ENCODE measurements around the gene UMPS. TPM values are rescaled to one million over a fixed set of nuclear protein-coding genes. Genes with fewer than 3 reads are reported as not detected.

UMPS gene
- total and polyA plus RNA-seq, 9 of the 15 experiments (the other 6 are each of a cell fraction or from before 2014, with no cell fraction given): 28.9 to 91.0 (median 45.9) TPM

GRCh38 chr3:124780761-124781475, 50.7 kb downstream of the UMPS start:
- Histone ChIP-seq H2AFZ (ENCODE audit: low read depth, low read length) (no peak overlapping the region), H3K4me2 (ENCODE audit: insufficient read depth, low read length) (no peak overlapping the region), H4K20me1 (replicated peaks; ENCODE audit: control insufficient read depth, insufficient read depth, low read length) (peaks cover 8% of the 10 kb centered on the region; the same call in 1 of the 2 replicates), H3K9me1 (ENCODE audit: control insufficient read depth, insufficient read depth, low read length) (no peaks in the 10 kb centered on the region), H3K36me3 (ENCODE audit: control insufficient read depth, insufficient read depth, low read length) (no peaks in the 10 kb centered on the region), H3K9ac (ENCODE audit: insufficient read depth in 1 of 2, low read depth in 2 of 2, low read length in 2 of 2) (no peak overlapping the region; a peak in 1 of 4 replicates), H3K79me2 (ENCODE audit: control insufficient read depth, insufficient read depth, low read length) (no peaks in the 10 kb centered on the region), H3K27ac (ENCODE audit: extremely low read depth, low read depth, low read length) (no peak overlapping the region), H3K4me3 (no peak overlapping the region), H3K4me1 (replicated peaks in 1 of 2; ENCODE audit: control insufficient read depth in 2 of 2, insufficient read depth in 2 of 2, low read length in 2 of 2) (no peaks in the 10 kb centered on the region; a peak in 1 of 5 replicates), H3K9me3 (replicated peaks; ENCODE audit: control insufficient read depth, insufficient read depth, low read depth, low read length) (no peaks in the 10 kb centered on the region), H3K27me3 (ENCODE audit: control insufficient read depth in 2 of 2, insufficient read depth in 2 of 2, low read length in 2 of 2) (no peaks in the 10 kb centered on the region; a peak in 1 of 5 replicates)
- in situ Hi-C loops (cut with MboI) (no loop called here), intact Hi-C loops (cut with micrococcal nuclease) (no loop called here)
- ATAC-seq (0 out of 3 replicates have a peak, but pooled peaks have one; percentile 27), DNase-seq (ENCODE audit: extremely low read depth in 1 of 4, low spot score in 3 of 4) (no peak), FAIRE-seq (no peak)
- POLR2A ChIA-PET: no interaction called here
- CTCF ChIA-PET (ENCODE audit: low intra/inter-chr PET ratio): no interaction called here
- BruUV-seq (replicated peaks): no TSS peak
- WGBS (ENCODE audit: insufficient coverage, low coverage, missing lambda C conversion rate): 62% methylated on average over 7 of the region's 15 CpGs
- TF ChIP-seq CEBPG (CRISPR knock-in tag; IDR thresholded peaks at IDR 0.05) (no peak), CEBPG (tag; conservative IDR thresholded peaks at IDR 0.05 in 1 of 2, IDR thresholded peaks at IDR 0.05 in 1 of 2) (0 out of 4 replicates have a peak, but pooled peaks of 1 of the 2 experiments have one; percentile 19), CEBPB (tag; IDR thresholded peaks at IDR 0.05) (peak; percentile 62), SPI1 (IDR thresholded peaks at IDR 0.05; ENCODE audit: borderline replicate concordance, low read depth, low read length) (peak; percentile 52; the same call in 1 of the 2 replicates), E2F8 (IDR thresholded peaks at IDR 0.05; ENCODE audit: low read depth, partially characterized antibody) (no peak), E2F3 (CRISPR knock-in tag; IDR thresholded peaks at IDR 0.05) (no peak), DIDO1 (tag; IDR thresholded peaks at IDR 0.05; ENCODE audit: low read depth) (no peak)
